K562 (cell line): Measurements from ENCODE around the gene PTPRF. TPM values are rescaled to one million over a fixed set of nuclear protein-coding genes. Genes with fewer than 3 reads are reported as not detected.

ENCODE experiments used
- ARID3A ChIP-seq: IDR thresholded peaks from 2 replicates; pipeline ENCODE4 v1.6.1; 2012; ENCODE audit warnings: low read depth, low read length, improper control_type of control experiment, borderline replicate concordance
- DDX20 ChIP-seq: fragments of 450-650 bp; IDR thresholded peaks from 2 replicates; pipeline ENCODE4 v1.6.1; 2016; ENCODE audit warnings: missing genetic modification characterization, low read depth, mild to moderate bottlenecking, missing compliant biosample characterization, moderate library complexity
- EGR1 ChIP-seq: fragments of 450-650 bp; conservative IDR thresholded peaks from 2 replicates; pipeline ENCODE4 v1.6.1; 2017; ENCODE audit warnings: mild to moderate bottlenecking
- ELF1 ChIP-seq: fragments of 200-800 bp; sonication (Bioruptor generic); IDR thresholded peaks from 2 replicates; pipeline ENCODE4 v1.6.1; 2016; ENCODE audit warnings: missing genetic modification characterization, missing compliant biosample characterization
- IRF2 ChIP-seq: sonication (generic); formaldehyde crosslinking; IDR thresholded peaks from 2 replicates; pipeline ENCODE4 v1.8.1; 2022; ENCODE audit warnings: mild to moderate bottlenecking, missing genetic modification reagents
- PHF8 ChIP-seq: fragments of 200-600 bp; sonication (generic); IDR thresholded peaks from 2 replicates; pipeline ENCODE4 v1.6.1; 2012; ENCODE audit warnings: mixed run types, mild to moderate bottlenecking, inconsistent platforms, low read length, moderate library complexity, borderline replicate concordance
- SREBF2 ChIP-seq: sonication (generic); formaldehyde crosslinking; IDR thresholded peaks from 2 replicates; pipeline ENCODE4 v1.4.0; 2020; ENCODE audit warnings: mild to moderate bottlenecking, missing genetic modification reagents
- STAT5B ChIP-seq: fragments of 250-450 bp; sonication (Bioruptor Pico); IDR thresholded peaks from 2 replicates; pipeline ENCODE4 v1.8.0; 2021; ENCODE audit warnings: mild to moderate bottlenecking, inconsistent platforms
- ZBTB1 ChIP-seq: sonication (generic); formaldehyde crosslinking; IDR thresholded peaks from 2 replicates; pipeline ENCODE4 v1.8.1; 2023; ENCODE audit warnings: missing genetic modification reagents, low read depth, mild to moderate bottlenecking, borderline replicate concordance
- ZBTB2 ChIP-seq: fragments of 450-650 bp; IDR thresholded peaks from 2 replicates; pipeline ENCODE4 v1.6.1; 2016; ENCODE audit warnings: antibody characterized with exemption
- ZNF280A ChIP-seq: fragments of 450-650 bp; IDR thresholded peaks from 2 replicates; pipeline ENCODE4 v1.6.1; 2018; ENCODE audit warnings: mild to moderate bottlenecking, low read depth; ENCODE audit not compliant: partially characterized antibody
- ZNF408 ChIP-seq: fragments of 250-450 bp; sonication (Bioruptor Pico); IDR thresholded peaks from 2 replicates; pipeline ENCODE4 v1.4.0; 2020; ENCODE audit warnings: low read depth, mild to moderate bottlenecking, moderate library complexity
- ZNF778 ChIP-seq: fragments of 450-650 bp; formaldehyde crosslinking; IDR thresholded peaks from 2 replicates; pipeline ENCODE4 v1.4.0; 2020; ENCODE audit warnings: mild to moderate bottlenecking, moderate library complexity
- polyA plus RNA-seq, 8 experiments: library from polyadenylated mRNA; depleted of rRNA in 4 of 8; stranded (reverse) in 5 of 8; unstranded in 3 of 8; fragments of >200 nt; fragmentation: Nextera tagmentation in 2 of 8; fragmentation: Illumina TruSeq in 1 of 8; extraction: Ambion mirVana in 2 of 8; extraction: Trizol in 1 of 8; gene quantifications; 2 replicates each; pipeline versions ENCODE4 v1.2.1 to v1.2.3, GENCODE V29; 2011 to 2014; ENCODE audit warnings: inconsistent platforms in 1 of 8, missing spikeins in 1 of 8
- total RNA-seq, 7 experiments: library from RNA; depleted of rRNA in 6 of 7; stranded (reverse); fragments of >200 nt in 6 of 7; fragmentation: Illumina TruSeq in 2 of 7; extraction: Trizol in 2 of 7; gene quantifications; 2 replicates each; pipeline versions ENCODE4 v1.2.1 to v1.2.3, GENCODE V29; 2011 to 2021; ENCODE audit warnings: low replicate concordance in 1 of 7
- TF ChIP-seq, protein P1 (sequence below): sonication (generic); formaldehyde crosslinking; IDR thresholded peaks from 2 replicates; pipeline ENCODE4 v1.8.0; 2023; ENCODE audit warnings: mild to moderate bottlenecking, missing genetic modification reagents

The PTPRF gene
- total and polyA plus RNA-seq, 9 of the 15 experiments (the other 6 are each of a cell fraction or from before 2014, with no cell fraction given), result 0.13 to 4.3 (median 1.1) TPM

GRCh38 chr1:43522776-43523480, 7.8 kb upstream of the PTPRF start (continued):
- TF ChIP-seq, protein P1, sequence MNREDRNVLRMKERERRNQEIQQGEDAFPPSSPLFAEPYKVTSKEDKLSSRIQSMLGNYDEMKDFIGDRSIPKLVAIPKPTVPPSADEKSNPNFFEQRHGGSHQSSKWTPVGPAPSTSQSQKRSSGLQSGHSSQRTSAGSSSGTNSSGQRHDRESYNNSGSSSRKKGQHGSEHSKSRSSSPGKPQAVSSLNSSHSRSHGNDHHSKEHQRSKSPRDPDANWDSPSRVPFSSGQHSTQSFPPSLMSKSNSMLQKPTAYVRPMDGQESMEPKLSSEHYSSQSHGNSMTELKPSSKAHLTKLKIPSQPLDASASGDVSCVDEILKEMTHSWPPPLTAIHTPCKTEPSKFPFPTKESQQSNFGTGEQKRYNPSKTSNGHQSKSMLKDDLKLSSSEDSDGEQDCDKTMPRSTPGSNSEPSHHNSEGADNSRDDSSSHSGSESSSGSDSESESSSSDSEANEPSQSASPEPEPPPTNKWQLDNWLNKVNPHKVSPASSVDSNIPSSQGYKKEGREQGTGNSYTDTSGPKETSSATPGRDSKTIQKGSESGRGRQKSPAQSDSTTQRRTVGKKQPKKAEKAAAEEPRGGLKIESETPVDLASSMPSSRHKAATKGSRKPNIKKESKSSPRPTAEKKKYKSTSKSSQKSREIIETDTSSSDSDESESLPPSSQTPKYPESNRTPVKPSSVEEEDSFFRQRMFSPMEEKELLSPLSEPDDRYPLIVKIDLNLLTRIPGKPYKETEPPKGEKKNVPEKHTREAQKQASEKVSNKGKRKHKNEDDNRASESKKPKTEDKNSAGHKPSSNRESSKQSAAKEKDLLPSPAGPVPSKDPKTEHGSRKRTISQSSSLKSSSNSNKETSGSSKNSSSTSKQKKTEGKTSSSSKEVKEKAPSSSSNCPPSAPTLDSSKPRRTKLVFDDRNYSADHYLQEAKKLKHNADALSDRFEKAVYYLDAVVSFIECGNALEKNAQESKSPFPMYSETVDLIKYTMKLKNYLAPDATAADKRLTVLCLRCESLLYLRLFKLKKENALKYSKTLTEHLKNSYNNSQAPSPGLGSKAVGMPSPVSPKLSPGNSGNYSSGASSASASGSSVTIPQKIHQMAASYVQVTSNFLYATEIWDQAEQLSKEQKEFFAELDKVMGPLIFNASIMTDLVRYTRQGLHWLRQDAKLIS (CRISPR knock-in tag), result peak; percentile 44; the same call in 1 of the 2 replicates
- no peak for TF ChIP-seq STAT5B (CRISPR knock-in tag)
- no peak for TF ChIP-seq PHF8
- peak; percentile 91 for TF ChIP-seq ZBTB2
- TF ChIP-seq ELF1 (tag), result peak; percentile 44; the same call in 1 of the 2 replicates
- TF ChIP-seq SREBF2 (CRISPR knock-in tag), result no peak
- TF ChIP-seq DDX20 (tag), result peak; percentile 71
- TF ChIP-seq ZNF408 (CRISPR knock-in tag), result no peak
- no peak for TF ChIP-seq ZNF280A
- TF ChIP-seq ARID3A, result peak; percentile 89; the same call in 1 of the 2 replicates
- TF ChIP-seq EGR1, result peak; percentile 65
- TF ChIP-seq ZBTB1, result no peak
- TF ChIP-seq IRF2 (CRISPR knock-in tag), result no peak
- TF ChIP-seq ZNF778 (CRISPR knock-in tag), result no peak
